GM23338 (cell line): ENCODE measurements around the gene IBSP. TPM values are rescaled to one million over a fixed set of nuclear protein-coding genes. Genes with fewer than 3 reads are reported as not detected.

Experiments
- ATAC-seq: fragments of 200-7000 bp; cut with Tn5 transposase; 3 replicates; pipeline ENCODE4 v1.9.1; 2020
- DNase-seq: peaks from one replicate; pipeline ENCODE4 v3.0.0-alpha.2; 2015; ENCODE audit warnings: low spot score
- H2AFZ ChIP-seq: fragments of 200-600 bp; sonication (generic); 2 replicates; pipeline ENCODE4 v1.8.0; 2016; ENCODE audit warnings: antibody characterized with exemption, mild to moderate bottlenecking, moderate library complexity
- H3F3A ChIP-seq: fragments of 200-600 bp; sonication (generic); replicated peaks from 2 replicates; pipeline ENCODE4 v1.8.0; 2017; ENCODE audit warnings: antibody characterized with exemption, mixed run types, low read depth
- H3K27ac ChIP-seq: fragments of 200-600 bp; sonication (generic); 2 replicates; pipeline ENCODE4 v1.6.1; 2016; ENCODE audit warnings: low read depth
- H3K27me3 ChIP-seq: fragments of 200-600 bp; sonication (generic); 2 replicates; pipeline ENCODE4 v1.8.0; 2016; ENCODE audit warnings: mild to moderate bottlenecking, mixed run types, moderate library complexity; ENCODE audit not compliant: insufficient read depth
- H3K36me3 ChIP-seq: fragments of 200-600 bp; sonication (generic); 2 replicates; pipeline ENCODE4 v1.8.0; 2016; ENCODE audit warnings: mild to moderate bottlenecking; ENCODE audit not compliant: insufficient read depth
- H3K4me1 ChIP-seq: fragments of 200-600 bp; sonication (generic); 2 replicates; pipeline ENCODE4 v1.8.0; 2016; ENCODE audit warnings: mild to moderate bottlenecking, moderate library complexity; ENCODE audit not compliant: insufficient read depth
- H3K4me2 ChIP-seq: fragments of 200-600 bp; sonication (generic); 2 replicates; pipeline ENCODE4 v1.7.1; 2017; ENCODE audit warnings: mixed run types
- H3K4me3 ChIP-seq: fragments of 200-600 bp; sonication (generic); 2 replicates; pipeline ENCODE4 v1.6.1; 2016; ENCODE audit warnings: mixed run types
- H3K79me2 ChIP-seq: fragments of 200-600 bp; sonication (generic); replicated peaks from 2 replicates; pipeline ENCODE4 v1.8.0; 2017; ENCODE audit warnings: mild to moderate bottlenecking; ENCODE audit not compliant: insufficient read depth
- H3K9me2 ChIP-seq: fragments of 200-600 bp; sonication (generic); 2 replicates; pipeline ENCODE4 v1.8.0; 2017; ENCODE audit not compliant: insufficient read depth
- H4K20me1 ChIP-seq: fragments of 200-600 bp; sonication (generic); replicated peaks from 2 replicates; pipeline ENCODE4 v1.8.0; 2017; ENCODE audit warnings: mild to moderate bottlenecking; ENCODE audit not compliant: insufficient read depth
- H3K27ac Mint-ChIP-seq: 2 replicates; pipeline ENCODE4 v1.8.0; 2020; ENCODE audit warnings: inconsistent platforms, mild to moderate bottlenecking, moderate library complexity, mixed read lengths
- H3K27me3 Mint-ChIP-seq: 3 replicates; pipeline ENCODE4 v1.8.0; 2022; ENCODE audit warnings: low read depth, mild to moderate bottlenecking, moderate library complexity, mixed read lengths, inconsistent platforms; ENCODE audit not compliant: insufficient read depth, poor library complexity
- H3K36me3 Mint-ChIP-seq: 3 replicates; pipeline ENCODE4 v1.8.0; 2021; ENCODE audit warnings: low read depth, mild to moderate bottlenecking, inconsistent platforms, moderate library complexity, mixed read lengths
- H3K4me1 Mint-ChIP-seq: 3 replicates; pipeline ENCODE4 v1.8.0; 2020; ENCODE audit warnings: mild to moderate bottlenecking, inconsistent platforms, mixed read lengths
- H3K4me3 Mint-ChIP-seq: 3 replicates; pipeline ENCODE4 v1.8.0; 2021; ENCODE audit warnings: moderate library complexity, mild to moderate bottlenecking, inconsistent platforms, mixed read lengths
- H3K9me3 Mint-ChIP-seq: 3 replicates; pipeline ENCODE4 v1.8.0; 2020; ENCODE audit warnings: moderate library complexity, mild to moderate bottlenecking, inconsistent platforms, mixed read lengths
- CREB1 ChIP-seq: fragments of 250-450 bp; sonication (Bioruptor Pico); IDR thresholded peaks from 2 replicates; pipeline ENCODE4 v1.5.0; 2020; ENCODE audit warnings: low read depth, mild to moderate bottlenecking, moderate library complexity
- CTCF ChIP-seq, 2 experiments: fragments of 200-600 bp in 1 of 2; sonication (generic) in 1 of 2; conservative IDR thresholded peaks; 2 replicates each; pipeline versions ENCODE4 v1.5.1 to v1.6.1; 2016 to 2017; ENCODE audit warnings: antibody characterized with exemption in 2 of 2, low read depth in 2 of 2, mild to moderate bottlenecking in 2 of 2, moderate library complexity in 1 of 2
- ETS1 ChIP-seq: IDR thresholded peaks from 2 replicates; pipeline ENCODE4 v1.6.1; 2016; ENCODE audit warnings: antibody characterized with exemption
- EZH2 ChIP-seq: fragments of 200-600 bp; sonication (generic); IDR thresholded peaks from one replicate; pipeline ENCODE4 v1.8.0; 2017; ENCODE audit warnings: antibody characterized with exemption, mild to moderate bottlenecking, low read depth; ENCODE audit not compliant: unreplicated experiment
- JUNB ChIP-seq: IDR thresholded peaks from one replicate; pipeline ENCODE4 v1.6.1; 2016; ENCODE audit warnings: antibody characterized with exemption; ENCODE audit not compliant: unreplicated experiment
- NANOG ChIP-seq: IDR thresholded peaks from 2 replicates; pipeline ENCODE4 v1.6.1; 2016; ENCODE audit warnings: antibody characterized with exemption, borderline replicate concordance
- POLR2AphosphoS5 ChIP-seq: IDR thresholded peaks from 2 replicates; pipeline ENCODE4 v1.6.1; 2016; ENCODE audit warnings: antibody characterized with exemption, low read depth
- STAT1 ChIP-seq: IDR thresholded peaks from one replicate; pipeline ENCODE4 v1.6.1; 2016; ENCODE audit warnings: antibody characterized with exemption; ENCODE audit not compliant: unreplicated experiment
- ZNF114 ChIP-seq: fragments of 250-450 bp; sonication (Bioruptor Pico); IDR thresholded peaks from 2 replicates; pipeline ENCODE4 v1.5.0; 2020; ENCODE audit warnings: mild to moderate bottlenecking, moderate library complexity
- ZNF331 ChIP-seq: fragments of 250-450 bp; sonication (Bioruptor Pico); IDR thresholded peaks from 2 replicates; pipeline ENCODE4 v1.5.0; 2020; ENCODE audit warnings: low read depth, mild to moderate bottlenecking, moderate library complexity
- ZNF462 ChIP-seq: fragments of 250-450 bp; sonication (Bioruptor Pico); IDR thresholded peaks from 2 replicates; pipeline ENCODE4 v1.5.0; 2020; ENCODE audit warnings: mild to moderate bottlenecking, moderate library complexity
- polyA plus RNA-seq: library from polyadenylated mRNA; unstranded; fragments of >200 nt; fragmentation: Nextera tagmentation; extraction: Ambion mirVana; gene quantifications from 2 replicates; pipeline ENCODE4 v1.2.1, GENCODE V29; 2016
- total RNA-seq: library from RNA; depleted of rRNA; stranded (reverse); fragments of >200 nt; shearing (Covaris generic); gene quantifications from 2 replicates; pipeline ENCODE4 v1.2.3, GENCODE V29; 2014

IBSP gene
- total and polyA plus RNA-seq, 2 experiments from 2014 or later: not detected

GRCh38 chr4:87803421-87803820, 4.1 kb downstream of the IBSP start (continued):
- TF ChIP-seq ZNF462 (CRISPR knock-in tag) (no peak), POLR2AphosphoS5 (no peak), JUNB (no peak), ZNF331 (CRISPR knock-in tag) (no peak), STAT1 (no peak), CREB1 (CRISPR knock-in tag) (no peak), ETS1 (no peak), EZH2 (no peak), NANOG (no peak)

- Mint-ChIP-seq H3K9me3 (no peaks in the 10 kb centered on the region), H3K4me3 (no peak overlapping the region), H3K27me3 (no peaks in the 10 kb centered on the region), H3K27ac (no peak overlapping the region), H3K36me3 (no peaks in the 10 kb centered on the region), H3K4me1 (no peaks in the 10 kb centered on the region; the same call in 2 of the 3 replicates)
- Histone ChIP-seq H4K20me1 (no peaks in the 10 kb centered on the region), H2AFZ (no peak overlapping the region), H3K79me2 (no peaks in the 10 kb centered on the region), H3K27me3 (no peaks in the 10 kb centered on the region), H3K27ac (no peak overlapping the region), H3K4me2 (no peak overlapping the region), H3K4me1 (no peaks in the 10 kb centered on the region), H3K36me3 (no peaks in the 10 kb centered on the region), H3K9me2 (no peaks in the 10 kb centered on the region), H3F3A (no peaks in the 10 kb centered on the region), H3K4me3 (no peak overlapping the region)
- no peak for ATAC-seq
- no peak for DNase-seq
- TF ChIP-seq CTCF (conservative IDR thresholded peaks at IDR 0.05; ENCODE audit: low read depth in 2 of 2) (no peak), STAT1 (no peak), EZH2 (no peak), ZNF114 (CRISPR knock-in tag) (no peak)
Observed at GRCh38 chr4:87804871-87805270, 5.5 kb downstream of the IBSP start.
